NCI-H2029 (cell line): ENCODE results near the gene TSPAN4.
A peak's percentile ranks its signal among the peaks of the same experiment; 100 is the strongest.

Experiments used
- DNase-seq: peaks from one replicate; lab custom pipeline; 2025; lab: John Stamatoyannopoulos, UW

Gene TSPAN4

GRCh38 chr11:850775-851763 lies 8.4 kb downstream of the TSPAN4 start:
- no peak for DNase-seq

- DNase-seq: no peak
Measured at GRCh38 chr11:852762-853161, 10.1 kb downstream of the TSPAN4 start.

- DNase-seq: no peak
Measured at GRCh38 chr11:853682-854448, 11.2 kb downstream of the TSPAN4 start.

- DNase-seq: no peak
Measured at GRCh38 chr11:854601-855329, 12.1 kb downstream of the TSPAN4 start.

GRCh38 chr11:855330-855674 lies 12.7 kb downstream of the TSPAN4 start:
- DNase-seq: no peak

- DNase-seq: no peak
Measured at GRCh38 chr11:855796-856195, 13.1 kb downstream of the TSPAN4 start.

GRCh38 chr11:856397-856796 lies 13.7 kb downstream of the TSPAN4 start:
- no peak for DNase-seq

- DNase-seq: no peak
Measured at GRCh38 chr11:858053-858761, 15.6 kb downstream of the TSPAN4 start.

GRCh38 chr11:858762-859339 lies 16.2 kb downstream of the TSPAN4 start:
- DNase-seq: no peak

GRCh38 chr11:859394-860131 lies 16.9 kb downstream of the TSPAN4 start:
- DNase-seq: peak; percentile 77

- DNase-seq: no peak
Measured at GRCh38 chr11:860234-861104, 17.8 kb downstream of the TSPAN4 start.

- no peak for DNase-seq
Measured at GRCh38 chr11:861105-861479, 18.4 kb downstream of the TSPAN4 start.

- no peak for DNase-seq
Measured at GRCh38 chr11:862081-862661, 19.5 kb downstream of the TSPAN4 start.

- DNase-seq: no peak
Measured at GRCh38 chr11:862696-863022, 20.0 kb downstream of the TSPAN4 start.

GRCh38 chr11:863023-863909 lies 20.6 kb downstream of the TSPAN4 start:
- DNase-seq: no peak

GRCh38 chr11:863910-864827 lies 21.5 kb downstream of the TSPAN4 start:
- no peak for DNase-seq

- no peak for DNase-seq
Measured at GRCh38 chr11:864898-865297, 22.2 kb downstream of the TSPAN4 start.
